Measurements from ENCODE around the gene NRTN. TPM values are rescaled to one million over a fixed set of nuclear protein-coding genes. Genes with fewer than 3 reads are reported as not detected.

The NRTN gene
- total and polyA plus RNA-seq, 2 donors (not counting 1 experiment from before 2014, with no cell fraction given), result 0.27 TPM; not detected in 1

DNA sequence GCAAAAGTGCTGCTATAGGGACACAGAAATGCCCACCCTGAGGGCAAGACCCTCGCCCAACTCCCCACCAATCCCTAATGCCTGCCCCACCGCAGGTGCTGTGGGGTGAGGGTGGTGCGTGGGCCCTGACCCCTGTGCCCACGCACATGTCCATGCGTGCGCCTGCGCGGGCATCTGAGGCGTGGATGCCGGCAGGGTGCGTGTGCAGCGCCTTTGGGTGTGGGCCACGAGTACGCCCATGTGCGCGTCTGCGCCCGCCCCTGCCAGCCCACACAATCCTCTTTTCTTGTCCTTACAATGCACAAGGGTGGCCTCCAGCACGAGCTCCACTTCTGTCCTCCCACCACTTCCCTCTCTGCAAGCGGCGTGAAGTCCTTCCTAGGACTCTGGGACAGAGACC lies 20.3 kb downstream of the NRTN start:
- peaks cover 6% of the 10 kb centered on the region for H3K27me3 Mint-ChIP-seq
- no peaks in the 10 kb centered on the region for H4K20me1 ChIP-seq (ENCODE audit: control insufficient read depth, insufficient read depth, low read length, poor library complexity, severe bottlenecking)
- ChIA-PET CTCF (no interaction called here), POLR2A (no interaction called here)
- no peak for TF ChIP-seq EZH2 (IDR thresholded peaks at IDR 0.05; ENCODE audit: borderline replicate concordance, insufficient read depth, low read depth, low read length, poor library complexity, severe bottlenecking)
- TF ChIP-seq, protein P1, sequence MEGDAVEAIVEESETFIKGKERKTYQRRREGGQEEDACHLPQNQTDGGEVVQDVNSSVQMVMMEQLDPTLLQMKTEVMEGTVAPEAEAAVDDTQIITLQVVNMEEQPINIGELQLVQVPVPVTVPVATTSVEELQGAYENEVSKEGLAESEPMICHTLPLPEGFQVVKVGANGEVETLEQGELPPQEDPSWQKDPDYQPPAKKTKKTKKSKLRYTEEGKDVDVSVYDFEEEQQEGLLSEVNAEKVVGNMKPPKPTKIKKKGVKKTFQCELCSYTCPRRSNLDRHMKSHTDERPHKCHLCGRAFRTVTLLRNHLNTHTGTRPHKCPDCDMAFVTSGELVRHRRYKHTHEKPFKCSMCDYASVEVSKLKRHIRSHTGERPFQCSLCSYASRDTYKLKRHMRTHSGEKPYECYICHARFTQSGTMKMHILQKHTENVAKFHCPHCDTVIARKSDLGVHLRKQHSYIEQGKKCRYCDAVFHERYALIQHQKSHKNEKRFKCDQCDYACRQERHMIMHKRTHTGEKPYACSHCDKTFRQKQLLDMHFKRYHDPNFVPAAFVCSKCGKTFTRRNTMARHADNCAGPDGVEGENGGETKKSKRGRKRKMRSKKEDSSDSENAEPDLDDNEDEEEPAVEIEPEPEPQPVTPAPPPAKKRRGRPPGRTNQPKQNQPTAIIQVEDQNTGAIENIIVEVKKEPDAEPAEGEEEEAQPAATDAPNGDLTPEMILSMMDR (IDR thresholded peaks at IDR 0.05), result no peak
- no peak overlapping the region for H3K4me2 ChIP-seq (replicated peaks; ENCODE audit: low read depth, low read length, poor library complexity, severe bottlenecking)
- peaks cover 0 to 25% (median 7%) of the 10 kb centered on the region in 4 experiments for H3K27me3 ChIP-seq (replicated peaks in 1 of 4; ENCODE audit: control extremely low read depth in 1 of 4, control insufficient read depth in 3 of 4, insufficient read depth in 4 of 4, low read length in 3 of 4)
- 96% methylated on average over 19 of the region's 21 CpGs for WGBS (ENCODE audit: insufficient coverage)
- DNase-seq, result no peak
- H3K4me1 ChIP-seq (ENCODE audit: control insufficient read depth in 2 of 2, insufficient read depth in 2 of 2, low read length in 2 of 2), result peaks cover 16 to 30% of the 10 kb centered on the region in 2 donors
- H3K9ac ChIP-seq (ENCODE audit: low read length), result no peak overlapping the region
- no peak for ATAC-seq (ENCODE audit: low read depth)
- intact Hi-C loops (cut with micrococcal nuclease), result no loop called here
- H3K4me3 Mint-ChIP-seq, result no peak overlapping the region
- H2AFZ ChIP-seq (ENCODE audit: insufficient read depth, low read depth, low read length, poor library complexity, severe bottlenecking), result no peak overlapping the region
- no peaks in the 10 kb centered on the region for H3K9me3 Mint-ChIP-seq (ENCODE audit: insufficient read depth)
- no peaks in the 10 kb centered on the region for H3K36me3 ChIP-seq (replicated peaks in 1 of 2; ENCODE audit: control extremely low read depth in 1 of 2, control insufficient read depth in 1 of 2, extremely low read depth in 1 of 2, insufficient read depth in 2 of 2, low read length in 1 of 2)
- no peak overlapping the region for H3K27ac ChIP-seq (ENCODE audit: low read length in 2 of 2)
- H3K79me2 ChIP-seq (ENCODE audit: control insufficient read depth, insufficient read depth, low read length), result no peaks in the 10 kb centered on the region
- H3K4me3 ChIP-seq (ENCODE audit: control extremely low read depth in 1 of 5, extremely low read depth in 1 of 5, insufficient read depth in 1 of 5, low read depth in 2 of 5, low read length in 4 of 5), result no peak overlapping the region
- H3K9me3 ChIP-seq (ENCODE audit: control extremely low read depth in 1 of 3, control insufficient read depth in 2 of 3, insufficient read depth in 1 of 3, low read length in 2 of 3), result peaks cover 0 to 62% (median 0%) of the 10 kb centered on the region in 3 donors
- H3K4me1 Mint-ChIP-seq, result peaks cover 18% of the 10 kb centered on the region
- H3K27ac Mint-ChIP-seq, result no peak overlapping the region

DNA sequence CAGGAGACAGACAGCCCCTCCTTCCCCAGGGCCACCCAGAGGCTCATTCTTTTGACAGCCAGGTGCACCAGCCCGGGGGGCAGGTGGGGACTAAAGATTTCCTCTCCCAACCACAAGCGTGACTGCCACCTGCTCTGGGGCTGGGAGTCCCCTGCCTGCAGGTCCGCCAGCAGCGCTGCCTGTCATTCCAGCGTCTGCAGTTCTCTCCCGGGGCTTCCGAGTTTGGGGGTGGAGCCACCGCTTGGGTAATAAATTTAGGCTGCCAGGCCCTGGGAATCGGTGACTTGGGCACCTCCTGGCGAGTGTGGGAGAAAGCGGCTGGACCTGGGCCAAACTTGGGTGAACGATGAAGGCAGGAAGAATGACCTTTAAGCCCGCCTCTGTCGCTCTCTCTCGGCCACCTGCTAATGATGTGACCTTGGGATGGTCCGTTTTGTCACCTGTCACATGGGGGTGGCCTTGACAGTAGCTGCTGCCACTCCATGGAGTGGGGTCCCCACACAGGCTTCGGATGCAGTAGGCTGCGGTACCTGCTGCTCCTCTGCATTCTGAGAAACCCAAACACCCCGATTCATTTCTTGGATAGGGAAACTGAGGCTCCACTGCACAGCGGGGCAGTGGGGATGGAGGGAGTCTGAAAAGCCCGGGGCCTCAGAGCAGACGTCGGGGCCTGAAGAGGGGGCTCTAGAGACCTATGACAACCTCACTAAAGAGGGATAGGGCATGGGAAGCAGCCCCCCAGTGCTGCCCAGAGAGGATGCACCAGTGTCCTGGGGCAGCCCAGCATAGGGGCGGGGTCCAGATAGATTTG lies 21.9 kb downstream of the NRTN start:
- 11% methylated on average over 22 of the region's 24 CpGs for whole genome bisulfite sequencing (ENCODE audit: insufficient coverage)
- no peaks in the 10 kb centered on the region for H3K9me3 Mint-ChIP-seq (ENCODE audit: insufficient read depth)
- peak overlapping the region; percentile 88 for H3K27ac Mint-ChIP-seq
- CTCF ChIA-PET, result no interaction called here
- no peak overlapping the region for H3K9ac ChIP-seq (ENCODE audit: low read length)
- peaks cover 19% of the 10 kb centered on the region for H3K4me1 Mint-ChIP-seq
- peaks cover 16 to 30% of the 10 kb centered on the region in 2 donors for H3K4me1 ChIP-seq (ENCODE audit: control insufficient read depth in 2 of 2, insufficient read depth in 2 of 2, low read length in 2 of 2)
- peak overlapping the region; percentile 68 for H3K4me2 ChIP-seq (replicated peaks; ENCODE audit: low read depth, low read length, poor library complexity, severe bottlenecking)
- ATAC-seq (ENCODE audit: low read depth), result no peak
- H2AFZ ChIP-seq (ENCODE audit: insufficient read depth, low read depth, low read length, poor library complexity, severe bottlenecking), result peak overlapping the region; percentile 7
- peaks cover 0 to 64% (median 0%) of the 10 kb centered on the region in 3 donors for H3K9me3 ChIP-seq (ENCODE audit: control extremely low read depth in 1 of 3, control insufficient read depth in 2 of 3, insufficient read depth in 1 of 3, low read length in 2 of 3)
- DNase-seq, result peak; percentile 70
- intact Hi-C loops (cut with micrococcal nuclease), result loop anchor here (1.0 kb wide), 1 partner anchor 35 kb away; the partner anchor contains the start of gene DUS3L
- POLR2A ChIA-PET, result interaction anchor here (0.7 kb wide), 1 partner anchor 833 kb away, joined by 3 read pairs; no protein-coding TSS in a partner anchor
- H3K27ac ChIP-seq (ENCODE audit: low read length in 2 of 2), result no peak overlapping the region
- TF ChIP-seq EZH2 (IDR thresholded peaks at IDR 0.05; ENCODE audit: borderline replicate concordance, insufficient read depth, low read depth, low read length, poor library complexity, severe bottlenecking), result no peak
- TF ChIP-seq, protein P1 (IDR thresholded peaks at IDR 0.05), result no peak
- H3K36me3 ChIP-seq (replicated peaks in 1 of 2; ENCODE audit: control extremely low read depth in 1 of 2, control insufficient read depth in 1 of 2, extremely low read depth in 1 of 2, insufficient read depth in 2 of 2, low read length in 1 of 2), result no peaks in the 10 kb centered on the region
- no peak overlapping the region for H3K4me3 ChIP-seq (ENCODE audit: control extremely low read depth in 1 of 5, extremely low read depth in 1 of 5, insufficient read depth in 1 of 5, low read depth in 2 of 5, low read length in 4 of 5)
- H3K27me3 ChIP-seq (replicated peaks in 1 of 4; ENCODE audit: control extremely low read depth in 1 of 4, control insufficient read depth in 3 of 4, insufficient read depth in 4 of 4, low read length in 3 of 4), result peaks cover 0 to 28% (median 7%) of the 10 kb centered on the region in 4 experiments
- peaks cover 4% of the 10 kb centered on the region for H3K27me3 Mint-ChIP-seq
- no peaks in the 10 kb centered on the region for H3K79me2 ChIP-seq (ENCODE audit: control insufficient read depth, insufficient read depth, low read length)
- no peaks in the 10 kb centered on the region for H4K20me1 ChIP-seq (ENCODE audit: control insufficient read depth, insufficient read depth, low read length, poor library complexity, severe bottlenecking)
- peak overlapping the region; percentile 89 for H3K4me3 Mint-ChIP-seq

All from B cell (primary cell).